Testis (tissue), 3 donors: ENCODE data around the gene SPATA6L. TPM values are rescaled to one million over a fixed set of nuclear protein-coding genes. Genes with fewer than 3 reads are reported as not detected.

Experiments
- DNase-seq: peaks from one replicate; pipeline ENCODE4 v3.0.0-alpha.2; 2019
- H3K27ac ChIP-seq, 2 donors: fragments of 200-600 bp; sonication (generic); one replicate each; pipeline ENCODE4 v1.5.1; 2019
- H3K27me3 ChIP-seq: fragments of 200-600 bp; sonication (generic); one replicate; pipeline ENCODE4 v1.5.1; 2019
- H3K36me3 ChIP-seq: fragments of 200-600 bp; sonication (generic); one replicate; pipeline ENCODE4 v1.5.1; 2017; ENCODE audit warnings: low read depth; ENCODE audit errors: missing control alignments
- H3K4me1 ChIP-seq: fragments of 200-600 bp; sonication (generic); one replicate; pipeline ENCODE4 v1.5.1; 2019
- H3K4me3 ChIP-seq, 2 donors: fragments of 200-600 bp; sonication (generic); one replicate each; pipeline ENCODE4 v1.5.1; 2017 to 2019
- H3K9me3 ChIP-seq: fragments of 200-600 bp; sonication (generic); one replicate; pipeline ENCODE4 v1.5.1; 2017
- CTCF ChIP-seq, 3 experiments: fragments of 450-650 bp in 2 of 3; fragments of 200-600 bp in 1 of 3; sonication (generic) in 1 of 3; IDR thresholded peaks; one replicate each; pipeline ENCODE4 v1.5.1; 2016 to 2019; ENCODE audit warnings: antibody characterized with exemption in 3 of 3, mild to moderate bottlenecking in 2 of 3, moderate library complexity in 1 of 3
- POLR2A ChIP-seq: fragments of 450-650 bp; IDR thresholded peaks from one replicate; pipeline ENCODE4 v1.6.1; 2017; ENCODE audit warnings: antibody characterized with exemption, mild to moderate bottlenecking, moderate library complexity
- WGBS, 2 donors: methylation state at CpG; one replicate each; pipeline ENCODE4 v1.1.5; 2018; 5-methylcytosine and 5-hydroxymethylcytosine counted together
- intact Hi-C: fragments of 100-400 bp; cut with DNase I; formaldehyde crosslinking; loops from one replicate; pipeline ENCODE4 v1.15.1; 2023; ENCODE audit warnings: low total_unique reads
- polyA plus RNA-seq: library from polyadenylated mRNA; stranded (reverse); fragments of 350-450 nt; fragmentation: Illumina TruSeq; extraction: RNeasy Lipid Tissue Mini Kit (QIAGEN cat#74804); gene quantifications from one replicate; pipeline ENCODE4 v1.2.3, GENCODE V29; 2014; ENCODE audit warnings: low read depth, low replicate concordance; ENCODE audit not compliant: insufficient read depth
- total RNA-seq, 2 donors: library from RNA; depleted of rRNA; stranded (reverse); fragments of >200 nt; gene quantifications; one replicate each; pipeline ENCODE4 v1.2.3, GENCODE V29; 2016

The SPATA6L gene
- total and polyA plus RNA-seq, 3 donors from 2014 or later: 12.8 to 42.3 (median 27.5) TPM

- no peaks in the 10 kb centered on the region for H3K4me1 ChIP-seq
- WGBS, 2 donors: 88 to 96% methylated on average over 1 of the region's 1 CpG
- no peak overlapping the region for H3K4me3 ChIP-seq
- DNase-seq: no peak
- TF ChIP-seq POLR2A: no peak
- TF ChIP-seq CTCF (IDR thresholded peaks at IDR 0.05): no peak
- H3K27me3 ChIP-seq: no peaks in the 10 kb centered on the region
- intact Hi-C loops: no loop called here
- H3K27ac ChIP-seq: no peak overlapping the region
- no peaks in the 10 kb centered on the region for H3K36me3 ChIP-seq
- no peaks in the 10 kb centered on the region for H3K9me3 ChIP-seq
Measured at GRCh38 chr9:4671737-4672136, 5.5 kb upstream of the SPATA6L start.

GRCh38 chr9:4670591-4670990, 4.3 kb upstream of the SPATA6L start:
- H3K27ac ChIP-seq: no peak overlapping the region
- H3K4me1 ChIP-seq: no peaks in the 10 kb centered on the region
- intact Hi-C loops: no loop called here
- no peak overlapping the region for H3K4me3 ChIP-seq
- H3K36me3 ChIP-seq: no peaks in the 10 kb centered on the region
- no peak for DNase-seq
- 75 to 90% methylated on average over 3 of the region's 3 CpGs for WGBS, 2 donors
- H3K27me3 ChIP-seq: no peaks in the 10 kb centered on the region
- no peak for TF ChIP-seq POLR2A
- TF ChIP-seq CTCF (IDR thresholded peaks at IDR 0.05): no peak
- no peaks in the 10 kb centered on the region for H3K9me3 ChIP-seq

GRCh38 chr9:4669890-4670289, 3.6 kb upstream of the SPATA6L start:
- Histone ChIP-seq H3K27ac (no peak overlapping the region), H3K36me3 (no peaks in the 10 kb centered on the region), H3K4me3 (no peak overlapping the region), H3K27me3 (no peaks in the 10 kb centered on the region), H3K4me1 (no peaks in the 10 kb centered on the region), H3K9me3 (no peaks in the 10 kb centered on the region)
- intact Hi-C loops: no loop called here
- no peak for TF ChIP-seq POLR2A
- TF ChIP-seq CTCF (IDR thresholded peaks at IDR 0.05): no peak
- DNase-seq: no peak

- no peaks in the 10 kb centered on the region for H3K36me3 ChIP-seq
- DNase-seq: no peak
- no peaks in the 10 kb centered on the region for H3K27me3 ChIP-seq
- no peaks in the 10 kb centered on the region for H3K4me1 ChIP-seq
- WGBS, 2 donors: 68 to 85% methylated on average over 2 of the region's 2 CpGs
- H3K9me3 ChIP-seq: no peaks in the 10 kb centered on the region
- H3K4me3 ChIP-seq: no peak overlapping the region
- TF ChIP-seq POLR2A: no peak
- no peak for TF ChIP-seq CTCF (IDR thresholded peaks at IDR 0.05)
- H3K27ac ChIP-seq: no peak overlapping the region
- intact Hi-C loops: no loop called here
Measured at GRCh38 chr9:4668604-4669003, 2.3 kb upstream of the SPATA6L start.

- TF ChIP-seq POLR2A: no peak
- no peak for TF ChIP-seq CTCF (IDR thresholded peaks at IDR 0.05)
- H3K9me3 ChIP-seq: no peaks in the 10 kb centered on the region
- WGBS, 2 donors: 94 to 96% methylated on average over 1 of the region's 1 CpG
- no peaks in the 10 kb centered on the region for H3K36me3 ChIP-seq
- H3K27ac ChIP-seq: no peak overlapping the region
- no peaks in the 10 kb centered on the region for H3K27me3 ChIP-seq
- DNase-seq: no peak
- no peak overlapping the region for H3K4me3 ChIP-seq
- H3K4me1 ChIP-seq: no peaks in the 10 kb centered on the region
- intact Hi-C loops: no loop called here
Measured at GRCh38 chr9:4667681-4668080, 1.4 kb upstream of the SPATA6L start.
